ENCODE data around the gene ATAD3C.
"Not testable (repeated sequence)": the region's sequence is repeated elsewhere in the genome, so short reads cannot be mapped to it uniquely, and the experiment has no call there.

The ATAD3C gene

GRCh38 chr1:1415751-1416150 is 33.7 kb upstream of the ATAD3C start:
- in situ Hi-C loops (cut with MboI; ENCODE audit: low pct_unique_long_range_greater_than_20kb, low sequenced_read_pairs, unreplicated experiment): no loop called here
- TF ChIP-seq CTCF (IDR thresholded peaks at IDR 0.05; ENCODE audit: extremely low read depth, insufficient read depth, missing control alignments): no peak
- DNase-seq (ENCODE audit: low spot score): no peak

- in situ Hi-C loops (cut with MboI; ENCODE audit: low pct_unique_long_range_greater_than_20kb, low sequenced_read_pairs, unreplicated experiment); DNase-seq (ENCODE audit: low spot score): not testable (repeated sequence)
These were observed 32.1 kb upstream of the ATAD3C start for GRCh38 chr1:1417396-1417795.

- DNase-seq (ENCODE audit: low spot score): peak; percentile 57
- in situ Hi-C loops (cut with MboI; ENCODE audit: low pct_unique_long_range_greater_than_20kb, low sequenced_read_pairs, unreplicated experiment): not testable (repeated sequence)
These were observed 31.5 kb upstream of the ATAD3C start for GRCh38 chr1:1417825-1418463.

GRCh38 chr1:1418464-1419362 is 30.8 kb upstream of the ATAD3C start:
- peak; percentile 42 for DNase-seq (ENCODE audit: low spot score)
- TF ChIP-seq CTCF (IDR thresholded peaks at IDR 0.05; ENCODE audit: extremely low read depth, insufficient read depth, missing control alignments): no peak
- in situ Hi-C loops (cut with MboI; ENCODE audit: low pct_unique_long_range_greater_than_20kb, low sequenced_read_pairs, unreplicated experiment): no loop called here

- in situ Hi-C loops (cut with MboI; ENCODE audit: low pct_unique_long_range_greater_than_20kb, low sequenced_read_pairs, unreplicated experiment): no loop called here
- no peak for TF ChIP-seq CTCF (IDR thresholded peaks at IDR 0.05; ENCODE audit: extremely low read depth, insufficient read depth, missing control alignments)
- peak; percentile 27 for DNase-seq (ENCODE audit: low spot score)
These were observed 30.1 kb upstream of the ATAD3C start for GRCh38 chr1:1419363-1419812.

- TF ChIP-seq CTCF (IDR thresholded peaks at IDR 0.05; ENCODE audit: extremely low read depth, insufficient read depth, missing control alignments): peak; percentile 20
- DNase-seq (ENCODE audit: low spot score): peak; percentile 40
- in situ Hi-C loops (cut with MboI; ENCODE audit: low pct_unique_long_range_greater_than_20kb, low sequenced_read_pairs, unreplicated experiment): no loop called here
These were observed 29.5 kb upstream of the ATAD3C start for GRCh38 chr1:1419813-1420653.

GRCh38 chr1:1420654-1421141 is 28.8 kb upstream of the ATAD3C start:
- in situ Hi-C loops (cut with MboI; ENCODE audit: low pct_unique_long_range_greater_than_20kb, low sequenced_read_pairs, unreplicated experiment): no loop called here
- TF ChIP-seq CTCF (IDR thresholded peaks at IDR 0.05; ENCODE audit: extremely low read depth, insufficient read depth, missing control alignments): no peak
- no peak for DNase-seq (ENCODE audit: low spot score)

Data from GM13977 (cell line).